SU-DHL-6 (cell line): ENCODE measurements around the gene MYO7A.

Experiments
- EZH2phosphoT487 ChIP-seq: fragments of 200-600 bp; sonication (generic), shearing (Covaris generic); conservative IDR thresholded peaks from 2 replicates; pipeline ENCODE4 v1.6.1; 2018; ENCODE audit warnings: mild to moderate bottlenecking, antibody characterized with exemption, low read length, moderate library complexity, mixed read lengths
- TF ChIP-seq, protein P1 (sequence below): fragments of 200-600 bp; sonication (generic); IDR thresholded peaks from one replicate; pipeline ENCODE4 v1.5.1; 2017; ENCODE audit warnings: antibody characterized with exemption, mild to moderate bottlenecking, low read length, moderate library complexity; ENCODE audit not compliant: insufficient read depth, poor library complexity, severe bottlenecking

DNA sequence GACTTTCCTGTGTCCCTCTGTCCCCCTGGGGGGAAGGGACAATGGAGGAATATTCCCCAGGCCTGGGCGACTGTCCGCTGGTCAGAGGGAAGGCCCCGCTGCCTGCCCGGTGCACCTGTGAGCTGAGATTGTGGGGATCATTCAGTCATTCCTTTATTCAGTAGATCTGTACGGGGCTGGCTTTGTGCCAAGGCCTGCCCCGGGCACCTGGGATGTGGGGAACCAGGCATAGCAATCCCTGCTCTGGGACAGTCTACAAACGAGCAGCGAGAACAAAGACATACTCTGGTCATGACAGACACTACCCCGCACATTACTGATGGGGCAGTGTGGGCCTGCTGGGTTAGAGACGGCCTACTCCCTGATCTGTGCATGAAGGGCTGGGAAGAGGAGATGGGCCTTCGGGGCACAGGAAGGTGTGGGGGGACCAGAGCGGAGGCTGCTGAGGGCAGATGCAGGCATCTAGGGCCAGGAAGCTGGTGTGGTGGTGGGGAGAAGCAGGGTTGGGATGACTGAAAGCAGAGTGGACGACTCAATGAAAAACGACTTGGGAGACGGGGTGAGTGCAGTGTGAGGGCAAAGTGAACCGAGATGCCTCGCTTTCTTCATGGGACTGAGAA lies 1.8 kb upstream of the MYO7A start:
- TF ChIP-seq, protein P1, sequence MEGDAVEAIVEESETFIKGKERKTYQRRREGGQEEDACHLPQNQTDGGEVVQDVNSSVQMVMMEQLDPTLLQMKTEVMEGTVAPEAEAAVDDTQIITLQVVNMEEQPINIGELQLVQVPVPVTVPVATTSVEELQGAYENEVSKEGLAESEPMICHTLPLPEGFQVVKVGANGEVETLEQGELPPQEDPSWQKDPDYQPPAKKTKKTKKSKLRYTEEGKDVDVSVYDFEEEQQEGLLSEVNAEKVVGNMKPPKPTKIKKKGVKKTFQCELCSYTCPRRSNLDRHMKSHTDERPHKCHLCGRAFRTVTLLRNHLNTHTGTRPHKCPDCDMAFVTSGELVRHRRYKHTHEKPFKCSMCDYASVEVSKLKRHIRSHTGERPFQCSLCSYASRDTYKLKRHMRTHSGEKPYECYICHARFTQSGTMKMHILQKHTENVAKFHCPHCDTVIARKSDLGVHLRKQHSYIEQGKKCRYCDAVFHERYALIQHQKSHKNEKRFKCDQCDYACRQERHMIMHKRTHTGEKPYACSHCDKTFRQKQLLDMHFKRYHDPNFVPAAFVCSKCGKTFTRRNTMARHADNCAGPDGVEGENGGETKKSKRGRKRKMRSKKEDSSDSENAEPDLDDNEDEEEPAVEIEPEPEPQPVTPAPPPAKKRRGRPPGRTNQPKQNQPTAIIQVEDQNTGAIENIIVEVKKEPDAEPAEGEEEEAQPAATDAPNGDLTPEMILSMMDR = no peak
- TF ChIP-seq EZH2phosphoT487 = no peak
